COLO668 (cell line): ENCODE data around the gene CASP9.

ENCODE experiments used
- DNase-seq: peaks from one replicate; lab custom pipeline; 2025; ENCODE audit not compliant: unreplicated experiment; lab: John Stamatoyannopoulos, UW

CASP9 gene

GRCh38 chr1:15449567-15449966 lies 74.4 kb downstream of the CASP9 start:
- DNase-seq = no peak

- DNase-seq = no peak
Measured at GRCh38 chr1:15448877-15449462, 75.0 kb downstream of the CASP9 start.

DNA sequence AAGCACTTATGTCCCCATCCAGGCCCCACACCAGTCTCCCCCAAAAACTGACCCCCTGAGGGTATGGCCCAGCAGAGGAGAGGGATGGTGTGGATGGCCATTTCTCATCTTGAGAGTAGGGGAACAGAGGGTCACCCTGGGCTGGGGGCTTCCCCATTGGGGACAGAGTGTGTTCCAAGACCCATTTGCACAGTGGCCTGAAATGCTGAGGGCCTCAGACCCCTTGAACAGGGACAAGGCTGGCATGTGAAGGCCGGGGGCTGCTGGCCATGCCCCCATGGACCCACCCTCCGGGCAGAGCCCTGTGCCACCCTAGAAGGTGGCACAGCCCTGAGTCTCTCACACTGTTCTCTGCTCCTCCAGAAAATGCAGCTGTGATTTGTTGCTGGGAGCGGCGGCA lies 77.8 kb downstream of the CASP9 start:
- DNase-seq = no peak

GRCh38 chr1:15445390-15446122 lies 78.5 kb downstream of the CASP9 start:
- DNase-seq = no peak

GRCh38 chr1:15444468-15445389 lies 79.3 kb downstream of the CASP9 start:
- DNase-seq = no peak

DNA sequence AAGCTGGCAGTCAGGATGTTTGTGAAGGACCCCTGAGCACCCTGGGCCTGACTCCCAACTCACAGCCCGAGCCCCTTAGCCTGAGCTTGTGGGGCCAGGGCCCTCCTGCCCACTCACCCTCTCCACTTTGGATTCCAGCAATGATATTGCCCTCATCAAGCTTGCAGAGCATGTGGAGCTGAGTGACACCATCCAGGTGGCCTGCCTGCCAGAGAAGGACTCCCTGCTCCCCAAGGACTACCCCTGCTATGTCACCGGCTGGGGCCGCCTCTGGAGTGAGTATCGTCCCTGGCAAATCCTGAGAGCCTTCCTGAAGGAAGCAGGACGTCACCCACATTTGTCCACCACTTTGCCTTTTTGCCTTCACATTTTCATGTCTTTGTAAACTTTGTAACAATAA lies 80.7 kb downstream of the CASP9 start:
- DNase-seq = peak; percentile 35

DNA sequence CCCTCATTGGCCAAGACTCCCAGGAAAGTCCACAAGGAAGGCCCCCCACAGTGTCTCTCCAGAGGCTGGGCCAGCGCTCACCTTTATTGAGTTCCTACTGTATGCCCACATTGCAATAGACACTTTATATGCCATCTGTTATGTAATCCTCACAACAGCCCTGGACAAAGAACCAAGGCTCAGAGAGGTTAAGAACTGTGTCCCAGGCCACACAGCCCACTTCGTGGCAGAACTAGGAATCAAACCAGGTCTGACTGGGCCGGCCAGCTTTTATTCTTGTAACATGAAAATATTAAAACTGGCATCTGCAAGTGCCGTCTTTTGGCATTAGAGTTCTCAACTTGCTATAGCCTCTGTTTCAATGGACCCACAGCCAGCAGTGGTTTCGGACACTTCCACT lies 81.3 kb downstream of the CASP9 start:
- no peak for DNase-seq

DNA sequence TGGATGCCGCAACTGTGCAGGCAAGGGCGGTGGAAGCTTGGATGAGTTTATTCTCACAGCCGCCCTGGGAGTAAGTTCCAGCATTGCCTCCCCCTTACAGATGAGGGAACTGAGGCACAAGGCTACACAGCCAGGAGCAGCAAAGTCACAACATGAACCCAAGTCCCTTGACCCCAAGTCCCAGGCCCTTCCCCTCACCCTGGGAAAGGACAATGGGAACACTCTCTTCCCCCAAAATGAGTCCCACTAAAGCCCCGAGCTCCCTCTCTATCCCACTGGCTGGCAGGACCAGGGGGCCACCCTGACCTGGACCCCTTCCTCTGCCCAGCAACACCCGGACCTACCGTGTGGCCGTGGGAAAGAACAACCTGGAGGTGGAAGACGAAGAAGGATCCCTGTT lies 81.9 kb downstream of the CASP9 start:
- DNase-seq = no peak
